ENCODE results near the gene CACNA1E. TPM values are rescaled to one million over a fixed set of nuclear protein-coding genes. Genes with fewer than 3 reads are reported as not detected.

The CACNA1E gene
- total and polyA plus RNA-seq, 2 of the 13 experiments (the other 11 are each of a cell fraction or from before 2014, with no cell fraction given) = not detected

GRCh38 chr1:181737056-181737455 is 253.7 kb downstream of the CACNA1E start:
- ATAC-seq = no peak
- CTCF ChIA-PET (ENCODE audit: low intra/inter-chr PET ratio, low total read pairs) = no interaction called here
- Histone ChIP-seq H3K9ac (ENCODE audit: insufficient read depth, low read depth, low read length) (no peak overlapping the region), H3K79me2 (ENCODE audit: insufficient read depth, low read length) (no peaks in the 10 kb centered on the region), H3K9me3 (ENCODE audit: low read length) (no peaks in the 10 kb centered on the region), H3K4me2 (ENCODE audit: low read depth, low read length) (no peak overlapping the region), H3K27me3 (ENCODE audit: control insufficient read depth in 1 of 2, insufficient read depth in 2 of 2, low read length in 2 of 2) (no peaks in the 10 kb centered on the region; a peak in 1 of 5 replicates), H3K27ac (ENCODE audit: extremely low read length, insufficient read depth, low read length) (no peak overlapping the region), H4K20me1 (ENCODE audit: insufficient read depth, low read length) (no peaks in the 10 kb centered on the region), H3K36me3 (replicated peaks in 1 of 2; ENCODE audit: control insufficient read depth in 1 of 2, insufficient read depth in 2 of 2, low read length in 2 of 2) (no peaks in the 10 kb centered on the region), H3K4me1 (ENCODE audit: insufficient read depth, low read length) (no peaks in the 10 kb centered on the region), H2AFZ (ENCODE audit: low read length) (no peak overlapping the region), H3K4me3 (replicated peaks in 1 of 3; ENCODE audit: insufficient read depth in 1 of 3, low read depth in 2 of 3, low read length in 3 of 3) (no peak overlapping the region)
- no peak for FAIRE-seq
- intact Hi-C loops (cut with micrococcal nuclease; ENCODE audit: unreplicated experiment) = loop anchor here (5.0 kb wide), 1 partner anchor 200 kb away; no protein-coding TSS in a partner anchor
- no peak for DNase-seq (ENCODE audit: low spot score)
- POLR2A ChIA-PET = no interaction called here
- TF ChIP-seq KAT2B (IDR thresholded peaks at IDR 0.05; ENCODE audit: borderline replicate concordance, low read depth, low read length) (no peak), ZMYM2 (CRISPR knock-in tag; IDR thresholded peaks at IDR 0.05) (no peak), RXRA (CRISPR knock-in tag; IDR thresholded peaks at IDR 0.05) (no peak), ZNF576 (CRISPR knock-in tag; IDR thresholded peaks at IDR 0.05) (no peak), GLMP (CRISPR knock-in tag; IDR thresholded peaks at IDR 0.05; ENCODE audit: borderline replicate concordance) (no peak), POGK (CRISPR knock-in tag; conservative IDR thresholded peaks at IDR 0.05) (no peak), ZFP36 (IDR thresholded peaks at IDR 0.05; ENCODE audit: borderline replicate concordance, low read depth, low read length, partially characterized antibody) (no peak), U2AF1 (optimal IDR thresholded peaks at IDR 0.05; ENCODE audit: low read depth, low read length) (no peak), PHF5A (CRISPR knock-in tag; IDR thresholded peaks at IDR 0.05; ENCODE audit: low read depth, unreplicated experiment) (no peak), REXO4 (CRISPR knock-in tag; IDR thresholded peaks at IDR 0.05; ENCODE audit: borderline replicate concordance) (no peak), ZNF766 (CRISPR knock-in tag; IDR thresholded peaks at IDR 0.05; ENCODE audit: borderline replicate concordance) (no peak)
- in situ Hi-C loops (cut with HindIII; ENCODE audit: extremely low pct_ligation_motif_present, low pct_unique_long_range_greater_than_20kb) = no loop called here
- no TSS peak for BruUV-seq (replicated peaks)
- 21% methylated on average over 5 of the region's 5 CpGs for WGBS (ENCODE audit: low lambda C conversion rate)

Data from HepG2 (cell line).